Natural killer cell (primary cell): ENCODE results near the gene TRIP12. TPM values are rescaled to one million over a fixed set of nuclear protein-coding genes. Genes with fewer than 3 reads are reported as not detected.

Experiments used
- ATAC-seq, 3 donors: fragments of 150-1000 bp in 2 of 3; fragments of 200-7000 bp in 1 of 3; cut with Tn5 transposase; 1 replicate in 1 of 3; 2 replicates in 2 of 3; pipeline ENCODE4 v1.10.0; 2021; ENCODE audit warnings: mild to moderate bottlenecking in 2 of 3, moderate library complexity in 2 of 3
- DNase-seq, 2 donors: peaks; one replicate each; pipeline versions ENCODE4 v3.0.0 to v3.0.0-alpha.2; 2013 to 2021; ENCODE audit warnings: mixed read lengths in 1 of 2
- H3K27ac ChIP-seq: one replicate; pipeline ENCODE4 v1.5.1; 2013; ENCODE audit warnings: mild to moderate bottlenecking, low read length
- H3K27me3 ChIP-seq: one replicate; pipeline ENCODE4 v1.6.1; 2013; ENCODE audit warnings: low read length; ENCODE audit not compliant: control insufficient read depth, insufficient read depth
- H3K36me3 ChIP-seq: one replicate; pipeline ENCODE4 v1.6.1; 2013; ENCODE audit warnings: low read length; ENCODE audit not compliant: control insufficient read depth, insufficient read depth
- H3K4me1 ChIP-seq: one replicate; pipeline ENCODE4 v1.6.1; 2013; ENCODE audit warnings: low read length; ENCODE audit not compliant: control insufficient read depth, insufficient read depth
- H3K4me3 ChIP-seq: one replicate; pipeline ENCODE4 v1.5.1; 2013; ENCODE audit warnings: low read length
- H3K9me3 ChIP-seq: one replicate; pipeline ENCODE4 v1.6.1; 2013; ENCODE audit warnings: low read length; ENCODE audit not compliant: control insufficient read depth, insufficient read depth
- H3K27ac Mint-ChIP-seq, 2 donors: one replicate each; pipeline ENCODE4 v1.8.0; 2022; ENCODE audit warnings: mild to moderate bottlenecking in 2 of 2, mixed read lengths in 2 of 2, moderate library complexity in 1 of 2
- H3K27me3 Mint-ChIP-seq, 2 donors: one replicate each; pipeline ENCODE4 v1.8.0; 2022; ENCODE audit warnings: low read depth in 2 of 2, mixed read lengths in 2 of 2
- H3K36me3 Mint-ChIP-seq: one replicate; pipeline ENCODE4 v1.8.0; 2022; ENCODE audit warnings: mixed read lengths
- H3K4me1 Mint-ChIP-seq, 2 donors: one replicate each; pipeline ENCODE4 v1.8.0; 2022; ENCODE audit warnings: mixed read lengths in 2 of 2
- H3K4me3 Mint-ChIP-seq: one replicate; pipeline ENCODE4 v1.8.0; 2022; ENCODE audit warnings: mild to moderate bottlenecking, moderate library complexity, mixed read lengths
- H3K9me3 Mint-ChIP-seq, 2 donors: one replicate each; pipeline ENCODE4 v1.8.0; 2022; ENCODE audit warnings: mixed read lengths in 2 of 2
- CTCF ChIP-seq: fragments of 200-600 bp; IDR thresholded peaks from one replicate; pipeline ENCODE4 v1.8.0; 2022; ENCODE audit warnings: antibody characterized with exemption
- WGBS: methylation state at CpG from one replicate; pipeline ENCODE4 v1.1.7; 2013; ENCODE audit warnings: missing lambda C conversion rate; ENCODE audit not compliant: insufficient coverage; 5-methylcytosine and 5-hydroxymethylcytosine counted together
- intact Hi-C: fragments of 100-400 bp; cut with micrococcal nuclease; formaldehyde crosslinking; loops from one replicate; pipeline ENCODE4 v1.14.2; 2022
- total RNA-seq, 4 donors: library from RNA; stranded (reverse); fragments of 120-200 nt in 1 of 4; gene quantifications; one replicate each; pipeline versions ENCODE4 v1.2.3 to v1.2.4, GENCODE V29; 2013 to 2022

Gene TRIP12
- total RNA-seq, 3 donors from 2014 or later (not counting 1 experiment from before 2014, with no cell fraction given), result 295 to 351 (median 325) TPM

GRCh38 chr2:229734410-229734809 lies 187.4 kb downstream of the TRIP12 start:
- H3K4me3 Mint-ChIP-seq, result no peak overlapping the region
- Histone ChIP-seq H3K27ac (no peak overlapping the region), H3K9me3 (no peaks in the 10 kb centered on the region), H3K27me3 (no peaks in the 10 kb centered on the region), H3K4me1 (no peaks in the 10 kb centered on the region), H3K36me3 (no peaks in the 10 kb centered on the region), H3K4me3 (no peak overlapping the region)
- ATAC-seq (peak in 1 of 3 donors; percentile 54), DNase-seq (no peak)
- H3K36me3 Mint-ChIP-seq, result peaks cover 22% of the 10 kb centered on the region
- H3K4me1 Mint-ChIP-seq, result peaks cover 9 to 20% of the 10 kb centered on the region in 2 donors
- TF ChIP-seq CTCF, result no peak
- H3K27ac Mint-ChIP-seq, result no peak overlapping the region
- peaks cover 2 to 6% of the 10 kb centered on the region in 2 donors for H3K27me3 Mint-ChIP-seq
- WGBS, result 67% methylated on average over 1 of the region's 1 CpG
- peaks cover 7 to 15% of the 10 kb centered on the region in 2 donors for H3K9me3 Mint-ChIP-seq
- intact Hi-C loops, result no loop called here

- no peak overlapping the region for H3K27ac ChIP-seq
- no peaks in the 10 kb centered on the region for H3K27me3 ChIP-seq
- H3K9me3 ChIP-seq, result no peaks in the 10 kb centered on the region
- TF ChIP-seq CTCF, result no peak
- H3K36me3 ChIP-seq, result no peaks in the 10 kb centered on the region
- no peaks in the 10 kb centered on the region for H3K4me1 ChIP-seq
- intact Hi-C loops, result no loop called here
- H3K27ac Mint-ChIP-seq, result no peak overlapping the region
- DNase-seq (no peak), ATAC-seq (no peak)
- 59% methylated on average over 5 of the region's 6 CpGs for WGBS
- H3K4me3 ChIP-seq, result no peak overlapping the region
- H3K9me3 Mint-ChIP-seq, result peaks cover 4 to 11% of the 10 kb centered on the region in 2 donors
- H3K4me1 Mint-ChIP-seq, result peaks cover 9 to 20% of the 10 kb centered on the region in 2 donors
- no peak overlapping the region for H3K4me3 Mint-ChIP-seq
- H3K36me3 Mint-ChIP-seq, result peaks cover 17% of the 10 kb centered on the region
- H3K27me3 Mint-ChIP-seq, result peaks cover 2 to 6% of the 10 kb centered on the region in 2 donors
Measured at GRCh38 chr2:229733611-229734245, 188.1 kb downstream of the TRIP12 start.

GRCh38 chr2:229732897-229733296 lies 188.9 kb downstream of the TRIP12 start:
- peaks cover 9 to 20% of the 10 kb centered on the region in 2 donors for H3K4me1 Mint-ChIP-seq
- intact Hi-C loops, result no loop called here
- peaks cover 5 to 6% of the 10 kb centered on the region in 2 donors for H3K27me3 Mint-ChIP-seq
- DNase-seq, result no peak
- no peak for ATAC-seq
- H3K27ac Mint-ChIP-seq, result no peak overlapping the region
- H3K36me3 Mint-ChIP-seq, result peaks cover 9% of the 10 kb centered on the region
- H3K4me3 ChIP-seq, result no peak overlapping the region
- no peak overlapping the region for H3K4me3 Mint-ChIP-seq
- H3K27me3 ChIP-seq, result no peaks in the 10 kb centered on the region
- H3K36me3 ChIP-seq, result no peaks in the 10 kb centered on the region
- H3K4me1 ChIP-seq, result no peaks in the 10 kb centered on the region
- no peak for TF ChIP-seq CTCF
- 93% methylated on average over 6 of the region's 6 CpGs for WGBS
- peaks cover 2 to 5% of the 10 kb centered on the region in 2 donors for H3K9me3 Mint-ChIP-seq
- no peaks in the 10 kb centered on the region for H3K9me3 ChIP-seq
- H3K27ac ChIP-seq, result no peak overlapping the region

- intact Hi-C loops, result no loop called here
- ATAC-seq, result no peak
- TF ChIP-seq CTCF, result no peak
- H3K36me3 ChIP-seq, result no peaks in the 10 kb centered on the region
- H3K4me3 ChIP-seq, result no peak overlapping the region
- 67% methylated on average over 4 of the region's 4 CpGs for WGBS
- Mint-ChIP-seq H3K36me3 (no peaks in the 10 kb centered on the region), H3K9me3 (no peaks in the 10 kb centered on the region), H3K27ac (no peak overlapping the region), H3K4me1 (peaks cover 9 to 20% of the 10 kb centered on the region in 2 donors), H3K27me3 (peaks cover 5 to 6% of the 10 kb centered on the region in 2 donors), H3K4me3 (no peak overlapping the region)
- H3K4me1 ChIP-seq, result no peaks in the 10 kb centered on the region
- H3K27ac ChIP-seq, result no peak overlapping the region
- H3K27me3 ChIP-seq, result no peaks in the 10 kb centered on the region
- DNase-seq, result no peak
- H3K9me3 ChIP-seq, result no peaks in the 10 kb centered on the region
Measured at GRCh38 chr2:229731916-229732315, 189.9 kb downstream of the TRIP12 start.
